Measurements from ENCODE around the gene ANAPC4.

DNA sequence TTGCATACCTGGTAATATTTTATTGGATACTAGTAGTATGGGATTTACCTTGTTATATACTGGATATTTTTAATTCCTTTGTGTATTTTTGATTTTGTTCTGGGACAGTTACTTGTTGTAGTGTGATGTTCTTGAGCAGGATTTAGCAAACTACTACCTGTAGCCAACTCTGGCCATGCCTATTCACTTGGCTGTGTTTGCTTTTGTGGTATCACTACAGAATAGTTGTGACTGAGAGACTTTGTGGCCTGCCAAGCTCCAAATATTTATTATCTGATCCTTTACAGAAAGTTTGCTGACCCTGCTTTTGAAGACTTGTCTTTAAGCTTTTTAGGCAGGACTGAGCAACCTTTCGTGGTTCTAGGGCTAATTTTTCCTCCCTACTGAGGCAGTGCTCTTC, 46.7 kb upstream of the ANAPC4 start:
- TF ChIP-seq, protein P1, sequence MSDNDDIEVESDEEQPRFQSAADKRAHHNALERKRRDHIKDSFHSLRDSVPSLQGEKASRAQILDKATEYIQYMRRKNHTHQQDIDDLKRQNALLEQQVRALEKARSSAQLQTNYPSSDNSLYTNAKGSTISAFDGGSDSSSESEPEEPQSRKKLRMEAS (IDR thresholded peaks at IDR 0.05) = no peak
- TF ChIP-seq, protein P2, sequence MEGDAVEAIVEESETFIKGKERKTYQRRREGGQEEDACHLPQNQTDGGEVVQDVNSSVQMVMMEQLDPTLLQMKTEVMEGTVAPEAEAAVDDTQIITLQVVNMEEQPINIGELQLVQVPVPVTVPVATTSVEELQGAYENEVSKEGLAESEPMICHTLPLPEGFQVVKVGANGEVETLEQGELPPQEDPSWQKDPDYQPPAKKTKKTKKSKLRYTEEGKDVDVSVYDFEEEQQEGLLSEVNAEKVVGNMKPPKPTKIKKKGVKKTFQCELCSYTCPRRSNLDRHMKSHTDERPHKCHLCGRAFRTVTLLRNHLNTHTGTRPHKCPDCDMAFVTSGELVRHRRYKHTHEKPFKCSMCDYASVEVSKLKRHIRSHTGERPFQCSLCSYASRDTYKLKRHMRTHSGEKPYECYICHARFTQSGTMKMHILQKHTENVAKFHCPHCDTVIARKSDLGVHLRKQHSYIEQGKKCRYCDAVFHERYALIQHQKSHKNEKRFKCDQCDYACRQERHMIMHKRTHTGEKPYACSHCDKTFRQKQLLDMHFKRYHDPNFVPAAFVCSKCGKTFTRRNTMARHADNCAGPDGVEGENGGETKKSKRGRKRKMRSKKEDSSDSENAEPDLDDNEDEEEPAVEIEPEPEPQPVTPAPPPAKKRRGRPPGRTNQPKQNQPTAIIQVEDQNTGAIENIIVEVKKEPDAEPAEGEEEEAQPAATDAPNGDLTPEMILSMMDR (IDR thresholded peaks at IDR 0.05) = no peak
- TF ChIP-seq EP300 (IDR thresholded peaks at IDR 0.05) (no peak), POLR2A (IDR thresholded peaks at IDR 0.05; ENCODE audit: low read length) (no peak), HOXA7 (CRISPR knock-in tag; IDR thresholded peaks at IDR 0.05) (no peak), RCOR1 (IDR thresholded peaks at IDR 0.05; ENCODE audit: low read depth, low read length) (no peak), KDM1A (IDR thresholded peaks at IDR 0.05; ENCODE audit: low read depth) (no peak), MAZ (IDR thresholded peaks at IDR 0.05; ENCODE audit: borderline replicate concordance, low read depth, low read length) (no peak)
- TF ChIP-seq, protein P3, sequence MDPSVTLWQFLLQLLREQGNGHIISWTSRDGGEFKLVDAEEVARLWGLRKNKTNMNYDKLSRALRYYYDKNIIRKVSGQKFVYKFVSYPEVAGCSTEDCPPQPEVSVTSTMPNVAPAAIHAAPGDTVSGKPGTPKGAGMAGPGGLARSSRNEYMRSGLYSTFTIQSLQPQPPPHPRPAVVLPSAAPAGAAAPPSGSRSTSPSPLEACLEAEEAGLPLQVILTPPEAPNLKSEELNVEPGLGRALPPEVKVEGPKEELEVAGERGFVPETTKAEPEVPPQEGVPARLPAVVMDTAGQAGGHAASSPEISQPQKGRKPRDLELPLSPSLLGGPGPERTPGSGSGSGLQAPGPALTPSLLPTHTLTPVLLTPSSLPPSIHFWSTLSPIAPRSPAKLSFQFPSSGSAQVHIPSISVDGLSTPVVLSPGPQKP (IDR thresholded peaks at IDR 0.05; ENCODE audit: low read depth, low read length) = no peak
